Thyroid gland (tissue), 4 donors: ENCODE data around the gene CPNE2. TPM values are rescaled to one million over a fixed set of nuclear protein-coding genes. Genes with fewer than 3 reads are reported as not detected.
"Not testable (repeated sequence)": the region's sequence is repeated elsewhere in the genome, so short reads cannot be mapped to it uniquely, and the experiment has no call there.

Experiments used
- DNase-seq, 2 donors: peaks; one replicate each; pipeline ENCODE4 v3.0.0-alpha.2; 2019
- H3K27ac ChIP-seq, 3 donors: fragments of 200-600 bp; sonication (generic); 1 replicate in 2 of 3; 2 replicates in 1 of 3; pipeline ENCODE4 v1.5.1; 2016 to 2019; ENCODE audit warnings: mild to moderate bottlenecking in 1 of 3, moderate library complexity in 1 of 3
- H3K27me3 ChIP-seq: fragments of 200-600 bp; sonication (generic); one replicate; pipeline ENCODE4 v1.5.1; 2019
- H3K36me3 ChIP-seq, 2 donors: fragments of 200-600 bp; sonication (generic); one replicate each; pipeline ENCODE4 v1.5.1; 2016 to 2019
- H3K4me1 ChIP-seq, 2 donors: fragments of 200-600 bp; sonication (generic); one replicate each; pipeline ENCODE4 v1.5.1; 2017 to 2019
- H3K4me3 ChIP-seq, 3 donors: fragments of 200-600 bp; sonication (generic); replicated peaks in 1 of 3; 1 replicate in 2 of 3; 2 replicates in 1 of 3; pipeline ENCODE4 v1.5.1; 2016; ENCODE audit warnings: mild to moderate bottlenecking in 1 of 3
- H3K9me3 ChIP-seq: fragments of 200-600 bp; sonication (generic); one replicate; pipeline ENCODE4 v1.5.1; 2017
- CTCF ChIP-seq, 6 experiments: fragments of 200-600 bp in 3 of 6; fragments of 450-650 bp in 3 of 6; sonication (generic) in 3 of 6; IDR thresholded peaks; one replicate each; pipeline ENCODE4 v1.5.1; 2016 to 2019; ENCODE audit warnings: antibody characterized with exemption in 6 of 6, mild to moderate bottlenecking in 2 of 6, inconsistent platforms in 1 of 6, moderate library complexity in 1 of 6
- POLR2A ChIP-seq, 2 donors: fragments of 450-650 bp; IDR thresholded peaks; one replicate each; pipeline ENCODE4 v1.6.1; 2017; ENCODE audit warnings: antibody characterized with exemption in 2 of 2, mild to moderate bottlenecking in 2 of 2, moderate library complexity in 1 of 2
- WGBS, 2 donors: methylation state at CpG; one replicate each; pipeline ENCODE4 v1.1.5; 2017; 5-methylcytosine and 5-hydroxymethylcytosine counted together
- intact Hi-C: fragments of 100-400 bp; cut with DNase I; formaldehyde crosslinking; loops from one replicate; pipeline ENCODE4 v1.15.1; 2023
- total RNA-seq, 4 donors: library from RNA; depleted of rRNA; stranded (reverse); fragments of >200 nt; gene quantifications; one replicate each; pipeline ENCODE4 v1.2.3, GENCODE V29; 2016

CPNE2 gene
- total RNA-seq, 4 donors from 2014 or later: 26.6 to 33.3 (median 29.2) TPM

- no peak overlapping the region for H3K27ac ChIP-seq
- WGBS, 2 donors: 87 to 91% methylated on average over 4 to 5 of the region's 5 CpGs
- no peaks in the 10 kb centered on the region for H3K36me3 ChIP-seq
- no peak for DNase-seq
- no peaks in the 10 kb centered on the region for H3K27me3 ChIP-seq
- H3K4me3 ChIP-seq: no peak overlapping the region
- H3K4me1 ChIP-seq: peaks cover 20 to 23% of the 10 kb centered on the region in 2 donors
- no peaks in the 10 kb centered on the region for H3K9me3 ChIP-seq
- intact Hi-C loops: no loop called here
- no peak for TF ChIP-seq POLR2A (IDR thresholded peaks at IDR 0.05)
- TF ChIP-seq CTCF (IDR thresholded peaks at IDR 0.05): no peak
These were observed 2.5 kb downstream of the CPNE2 start for GRCh38 chr16:57094911-57095310.

- no peaks in the 10 kb centered on the region for H3K9me3 ChIP-seq
- no peaks in the 10 kb centered on the region for H3K36me3 ChIP-seq
- intact Hi-C loops: no loop called here
- H3K27ac ChIP-seq: no peak overlapping the region
- DNase-seq: no peak
- H3K4me1 ChIP-seq: peaks cover 20 to 23% of the 10 kb centered on the region in 2 donors
- 96 to 97% methylated on average over 3 of the region's 3 CpGs for WGBS, 2 donors
- TF ChIP-seq POLR2A (IDR thresholded peaks at IDR 0.05) (no peak), CTCF (IDR thresholded peaks at IDR 0.05) (no peak)
- H3K27me3 ChIP-seq: no peaks in the 10 kb centered on the region
- no peak overlapping the region for H3K4me3 ChIP-seq
These were observed 3.8 kb downstream of the CPNE2 start for GRCh38 chr16:57096192-57096591.

GRCh38 chr16:57096793-57097192, 4.4 kb downstream of the CPNE2 start:
- Histone ChIP-seq H3K27ac (no peak overlapping the region), H3K4me1 (peaks cover 16 to 20% of the 10 kb centered on the region in 2 donors), H3K27me3 (no peaks in the 10 kb centered on the region), H3K4me3 (no peak overlapping the region), H3K9me3 (no peaks in the 10 kb centered on the region), H3K36me3 (no peaks in the 10 kb centered on the region)
- no peak for TF ChIP-seq POLR2A (IDR thresholded peaks at IDR 0.05)
- no peak for TF ChIP-seq CTCF (IDR thresholded peaks at IDR 0.05)
- intact Hi-C loops: no loop called here
- no peak for DNase-seq
- WGBS, 2 donors: 98 to 100% methylated on average over 2 of the region's 2 CpGs

GRCh38 chr16:57098188-57098841, 5.9 kb downstream of the CPNE2 start:
- TF ChIP-seq POLR2A (IDR thresholded peaks at IDR 0.05) (no peak), CTCF (IDR thresholded peaks at IDR 0.05) (no peak)
- no peak overlapping the region for H3K27ac ChIP-seq
- H3K9me3 ChIP-seq: no peaks in the 10 kb centered on the region
- WGBS, 2 donors: 66 to 90% methylated on average over 5 to 13 of the region's 14 CpGs
- intact Hi-C loops: no loop called here
- H3K27me3 ChIP-seq: no peaks in the 10 kb centered on the region
- H3K36me3 ChIP-seq: no peaks in the 10 kb centered on the region
- no peak for DNase-seq
- H3K4me3 ChIP-seq: no peak overlapping the region
- peaks cover 8 to 13% of the 10 kb centered on the region in 2 donors for H3K4me1 ChIP-seq

GRCh38 chr16:57099965-57100364, 7.6 kb downstream of the CPNE2 start:
- H3K36me3 ChIP-seq, H3K27me3 ChIP-seq, H3K4me3 ChIP-seq, H3K4me1 ChIP-seq, H3K27ac ChIP-seq, intact Hi-C loops, DNase-seq, H3K9me3 ChIP-seq: not testable (repeated sequence)
- WGBS, 2 donors: 74 to 78% methylated on average over 6 of the region's 6 CpGs
